HG03432 (cell line): Measurements from ENCODE around the gene MAPT.

Source experiments
- ATAC-seq: cut with Tn5 transposase; IDR thresholded peaks from one replicate; pipeline ENCODE4 v1.9.1; 2021; ENCODE audit warnings: mild to moderate bottlenecking, moderate library complexity; ENCODE audit not compliant: unreplicated experiment

The MAPT gene

DNA sequence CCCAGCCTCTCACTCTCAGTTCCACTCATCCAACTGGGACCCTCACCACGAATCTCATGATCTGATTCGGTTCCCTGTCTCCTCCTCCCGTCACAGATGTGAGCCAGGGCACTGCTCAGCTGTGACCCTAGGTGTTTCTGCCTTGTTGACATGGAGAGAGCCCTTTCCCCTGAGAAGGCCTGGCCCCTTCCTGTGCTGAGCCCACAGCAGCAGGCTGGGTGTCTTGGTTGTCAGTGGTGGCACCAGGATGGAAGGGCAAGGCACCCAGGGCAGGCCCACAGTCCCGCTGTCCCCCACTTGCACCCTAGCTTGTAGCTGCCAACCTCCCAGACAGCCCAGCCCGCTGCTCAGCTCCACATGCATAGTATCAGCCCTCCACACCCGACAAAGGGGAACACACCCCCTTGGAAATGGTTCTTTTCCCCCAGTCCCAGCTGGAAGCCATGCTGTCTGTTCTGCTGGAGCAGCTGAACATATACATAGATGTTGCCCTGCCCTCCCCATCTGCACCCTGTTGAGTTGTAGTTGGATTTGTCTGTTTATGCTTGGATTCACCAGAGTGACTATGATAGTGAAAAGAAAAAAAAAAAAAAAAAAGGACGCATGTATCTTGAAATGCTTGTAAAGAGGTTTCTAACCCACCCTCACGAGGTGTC, 131.3 kb downstream of the MAPT start:
- ATAC-seq = no peak

DNA sequence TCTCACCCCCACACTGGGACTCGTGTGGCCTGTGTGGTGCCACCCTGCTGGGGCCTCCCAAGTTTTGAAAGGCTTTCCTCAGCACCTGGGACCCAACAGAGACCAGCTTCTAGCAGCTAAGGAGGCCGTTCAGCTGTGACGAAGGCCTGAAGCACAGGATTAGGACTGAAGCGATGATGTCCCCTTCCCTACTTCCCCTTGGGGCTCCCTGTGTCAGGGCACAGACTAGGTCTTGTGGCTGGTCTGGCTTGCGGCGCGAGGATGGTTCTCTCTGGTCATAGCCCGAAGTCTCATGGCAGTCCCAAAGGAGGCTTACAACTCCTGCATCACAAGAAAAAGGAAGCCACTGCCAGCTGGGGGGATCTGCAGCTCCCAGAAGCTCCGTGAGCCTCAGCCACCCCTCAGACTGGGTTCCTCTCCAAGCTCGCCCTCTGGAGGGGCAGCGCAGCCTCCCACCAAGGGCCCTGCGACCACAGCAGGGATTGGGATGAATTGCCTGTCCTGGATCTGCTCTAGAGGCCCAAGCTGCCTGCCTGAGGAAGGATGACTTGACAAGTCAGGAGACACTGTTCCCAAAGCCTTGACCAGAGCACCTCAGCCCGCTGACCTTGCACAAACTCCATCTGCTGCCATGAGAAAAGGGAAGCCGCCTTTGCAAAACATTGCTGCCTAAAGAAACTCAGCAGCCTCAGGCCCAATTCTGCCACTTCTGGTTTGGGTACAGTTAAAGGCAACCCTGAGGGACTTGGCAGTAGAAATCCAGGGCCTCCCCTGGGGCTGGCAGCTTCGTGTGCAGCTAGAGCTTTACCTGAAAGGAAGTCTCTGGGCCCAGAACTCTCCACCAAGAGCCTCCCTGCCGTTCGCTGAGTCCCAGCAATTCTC, 132.1 kb downstream of the MAPT start:
- ATAC-seq = no peak

DNA sequence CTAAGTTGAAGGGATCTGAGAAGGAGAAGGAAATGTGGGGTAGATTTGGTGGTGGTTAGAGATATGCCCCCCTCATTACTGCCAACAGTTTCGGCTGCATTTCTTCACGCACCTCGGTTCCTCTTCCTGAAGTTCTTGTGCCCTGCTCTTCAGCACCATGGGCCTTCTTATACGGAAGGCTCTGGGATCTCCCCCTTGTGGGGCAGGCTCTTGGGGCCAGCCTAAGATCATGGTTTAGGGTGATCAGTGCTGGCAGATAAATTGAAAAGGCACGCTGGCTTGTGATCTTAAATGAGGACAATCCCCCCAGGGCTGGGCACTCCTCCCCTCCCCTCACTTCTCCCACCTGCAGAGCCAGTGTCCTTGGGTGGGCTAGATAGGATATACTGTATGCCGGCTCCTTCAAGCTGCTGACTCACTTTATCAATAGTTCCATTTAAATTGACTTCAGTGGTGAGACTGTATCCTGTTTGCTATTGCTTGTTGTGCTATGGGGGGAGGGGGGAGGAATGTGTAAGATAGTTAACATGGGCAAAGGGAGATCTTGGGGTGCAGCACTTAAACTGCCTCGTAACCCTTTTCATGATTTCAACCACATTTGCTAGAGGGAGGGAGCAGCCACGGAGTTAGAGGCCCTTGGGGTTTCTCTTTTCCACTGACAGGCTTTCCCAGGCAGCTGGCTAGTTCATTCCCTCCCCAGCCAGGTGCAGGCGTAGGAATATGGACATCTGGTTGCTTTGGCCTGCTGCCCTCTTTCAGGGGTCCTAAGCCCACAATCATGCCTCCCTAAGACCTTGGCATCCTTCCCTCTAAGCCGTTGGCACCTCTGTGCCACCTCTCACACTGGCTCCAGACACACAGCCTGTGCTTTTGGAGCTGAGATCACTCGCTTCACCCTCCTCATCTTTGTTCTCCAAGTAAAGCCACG, 133.0 kb downstream of the MAPT start:
- ATAC-seq = no peak

DNA sequence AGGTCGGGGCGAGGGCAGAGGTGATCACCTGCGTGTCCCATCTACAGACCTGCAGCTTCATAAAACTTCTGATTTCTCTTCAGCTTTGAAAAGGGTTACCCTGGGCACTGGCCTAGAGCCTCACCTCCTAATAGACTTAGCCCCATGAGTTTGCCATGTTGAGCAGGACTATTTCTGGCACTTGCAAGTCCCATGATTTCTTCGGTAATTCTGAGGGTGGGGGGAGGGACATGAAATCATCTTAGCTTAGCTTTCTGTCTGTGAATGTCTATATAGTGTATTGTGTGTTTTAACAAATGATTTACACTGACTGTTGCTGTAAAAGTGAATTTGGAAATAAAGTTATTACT, 133.6 kb downstream of the MAPT start:
- ATAC-seq = no peak

DNA sequence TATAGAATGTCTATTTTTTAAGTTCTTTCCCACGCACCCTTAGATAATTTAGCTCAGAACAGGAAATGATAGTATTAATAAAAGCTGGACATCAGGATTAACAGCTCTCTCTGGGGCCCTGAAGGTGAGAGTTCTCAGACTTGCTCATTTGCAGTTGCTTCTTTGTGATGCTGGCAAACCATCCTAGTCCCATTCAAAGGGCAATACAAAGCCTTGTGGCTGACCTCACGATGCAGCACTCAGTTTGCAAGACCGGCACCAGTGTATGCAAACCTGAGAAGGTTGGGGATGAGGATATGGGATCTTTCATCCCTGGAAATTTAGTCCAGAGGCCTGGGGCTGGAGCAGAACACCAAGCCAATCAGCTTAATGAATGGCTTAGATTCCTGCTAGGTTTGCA, 134.0 kb downstream of the MAPT start:
- no peak for ATAC-seq

DNA sequence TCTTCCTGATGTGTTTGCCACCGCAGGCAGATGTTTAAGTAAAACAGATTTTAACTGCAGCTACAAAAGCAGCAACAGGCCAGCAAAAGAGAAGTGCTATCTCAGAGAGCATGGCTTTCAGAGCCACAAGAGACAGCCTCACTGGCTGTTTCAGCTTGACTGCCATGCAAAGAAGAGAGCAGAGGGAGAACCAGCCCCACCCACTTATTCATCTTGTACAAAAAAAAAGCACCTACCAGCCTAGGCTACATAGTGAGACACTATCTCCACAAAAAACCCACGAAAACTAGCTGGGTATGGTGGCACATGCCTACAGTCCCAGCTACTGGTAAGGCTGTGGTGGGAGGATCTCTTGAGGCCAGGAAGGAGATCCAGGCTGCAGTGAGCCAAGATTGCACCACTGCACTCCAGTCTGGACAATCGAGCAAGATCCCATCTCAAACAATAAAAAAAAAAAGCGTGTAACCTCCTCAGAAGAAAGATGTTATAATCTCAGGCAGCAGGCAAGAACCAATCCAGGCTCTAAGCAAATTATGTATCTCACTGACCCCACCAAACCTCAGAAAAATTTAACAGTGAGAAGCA, 134.7 kb downstream of the MAPT start:
- ATAC-seq = no peak

DNA sequence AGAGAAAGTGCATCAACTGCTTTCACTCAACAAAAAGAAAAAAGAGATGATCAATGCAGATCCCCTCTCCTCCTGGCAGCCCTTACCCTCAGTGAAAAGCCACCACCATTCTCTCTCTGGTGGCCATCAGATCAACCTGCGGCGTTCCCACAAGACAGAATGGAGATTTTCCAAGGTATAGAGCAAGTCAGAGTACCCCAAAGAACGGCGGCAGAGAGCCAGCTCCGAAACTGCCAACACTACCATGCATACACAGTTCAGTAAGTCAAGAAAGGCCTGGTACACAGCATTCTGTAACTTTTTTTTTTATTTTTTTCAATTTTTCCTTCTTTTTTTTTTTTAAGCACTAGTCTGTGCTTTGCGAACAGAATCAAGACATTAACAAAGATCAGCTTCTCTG, 135.3 kb downstream of the MAPT start:
- ATAC-seq = no peak

DNA sequence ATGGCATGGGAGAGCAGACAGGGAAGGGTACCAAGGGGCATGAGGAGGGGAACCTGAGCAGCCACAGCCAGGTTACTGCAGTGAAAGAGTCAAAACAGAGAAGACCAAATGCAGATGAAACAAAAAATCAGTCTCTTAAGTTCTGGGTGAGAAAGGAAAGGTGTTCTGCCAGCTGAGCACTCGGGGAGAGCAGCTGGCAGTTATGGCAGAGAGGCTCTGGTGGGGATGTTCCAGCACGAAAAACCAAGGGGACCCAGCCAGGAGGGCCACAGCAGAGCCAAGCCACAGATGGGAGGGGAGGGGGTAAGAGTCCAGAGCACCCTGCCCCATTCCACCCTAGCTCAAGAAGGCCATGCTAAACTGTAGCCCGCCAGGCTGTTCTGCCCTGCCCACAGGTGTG, 136.4 kb downstream of the MAPT start:
- no peak for ATAC-seq

DNA sequence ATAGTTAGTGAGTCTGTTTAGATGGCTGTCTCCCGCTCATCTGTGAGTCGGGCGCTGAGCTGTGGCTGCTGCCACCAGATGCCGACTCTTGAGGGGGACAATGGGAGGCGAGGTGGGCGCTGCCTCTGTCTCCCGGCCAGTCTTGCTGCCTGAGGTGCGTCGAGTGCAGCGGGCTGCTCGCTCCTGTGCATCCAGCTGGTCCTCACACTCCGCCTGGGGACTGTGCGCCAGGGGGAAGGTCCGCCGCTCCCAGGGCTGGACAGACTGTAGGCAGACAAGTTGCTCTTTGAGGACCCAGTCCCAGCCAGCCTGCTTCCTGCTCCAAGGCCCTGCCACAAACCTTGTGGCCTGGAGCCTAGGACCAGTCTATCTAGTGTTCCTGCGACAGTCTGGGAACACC, 137.1 kb downstream of the MAPT start:
- no peak for ATAC-seq

DNA sequence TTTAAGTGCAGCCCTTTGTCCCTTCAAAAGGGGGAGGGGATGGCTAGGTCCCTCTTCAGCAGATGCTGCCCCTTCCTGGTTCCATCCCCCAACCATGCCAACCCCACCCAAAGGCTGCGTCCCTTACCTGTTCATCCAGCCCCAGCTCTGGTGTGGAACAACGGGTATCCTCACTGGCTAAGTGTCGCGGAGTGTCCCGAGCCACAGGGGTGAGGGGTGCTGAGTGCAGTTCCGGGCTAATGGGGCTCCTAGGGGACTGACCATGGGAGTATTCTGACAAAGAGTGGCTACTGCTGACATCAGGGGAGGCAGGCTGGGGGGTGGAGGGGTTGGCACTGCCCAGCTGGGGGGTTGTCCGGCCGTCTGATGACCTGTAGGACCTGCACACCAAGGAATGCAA, 137.6 kb downstream of the MAPT start:
- no peak for ATAC-seq

DNA sequence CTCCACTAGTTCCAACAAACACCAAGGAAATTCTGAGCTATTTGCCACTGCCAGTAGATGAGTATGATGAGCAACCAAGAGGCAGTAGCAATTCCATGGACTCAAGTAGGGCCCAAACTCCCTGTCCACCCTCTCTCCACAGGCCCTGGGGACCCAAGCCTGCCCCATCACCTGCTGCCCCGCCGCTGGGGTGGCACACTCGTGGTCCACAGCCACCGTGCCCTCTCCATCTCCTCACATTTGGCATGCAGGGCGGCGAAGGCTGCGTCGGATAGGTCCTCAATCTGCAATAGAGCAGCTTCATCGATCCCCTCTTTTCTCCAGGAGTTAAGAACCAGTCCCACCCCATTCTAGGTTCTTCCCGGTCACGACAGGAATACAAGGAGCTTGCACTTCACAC, 138.6 kb downstream of the MAPT start:
- no peak for ATAC-seq

DNA sequence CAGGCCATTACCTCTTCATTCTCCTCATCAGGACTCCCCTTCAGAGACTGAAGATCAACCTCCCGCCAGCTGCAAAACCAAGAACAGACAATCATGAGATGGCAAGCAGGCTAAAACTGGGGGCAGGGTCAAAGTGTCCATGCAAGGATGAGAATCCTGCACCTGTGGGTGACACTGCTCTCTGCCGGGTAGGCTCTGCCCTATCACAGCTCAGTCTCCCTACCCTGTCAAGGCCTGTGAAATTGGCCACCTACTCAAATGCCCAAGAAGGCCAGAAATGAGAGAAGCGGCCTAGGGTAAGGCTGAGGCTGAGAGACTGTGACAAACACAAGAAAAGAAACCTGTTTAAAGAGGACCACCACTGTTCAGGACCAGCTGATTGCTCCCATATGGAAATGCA, 139.0 kb downstream of the MAPT start:
- no peak for ATAC-seq

DNA sequence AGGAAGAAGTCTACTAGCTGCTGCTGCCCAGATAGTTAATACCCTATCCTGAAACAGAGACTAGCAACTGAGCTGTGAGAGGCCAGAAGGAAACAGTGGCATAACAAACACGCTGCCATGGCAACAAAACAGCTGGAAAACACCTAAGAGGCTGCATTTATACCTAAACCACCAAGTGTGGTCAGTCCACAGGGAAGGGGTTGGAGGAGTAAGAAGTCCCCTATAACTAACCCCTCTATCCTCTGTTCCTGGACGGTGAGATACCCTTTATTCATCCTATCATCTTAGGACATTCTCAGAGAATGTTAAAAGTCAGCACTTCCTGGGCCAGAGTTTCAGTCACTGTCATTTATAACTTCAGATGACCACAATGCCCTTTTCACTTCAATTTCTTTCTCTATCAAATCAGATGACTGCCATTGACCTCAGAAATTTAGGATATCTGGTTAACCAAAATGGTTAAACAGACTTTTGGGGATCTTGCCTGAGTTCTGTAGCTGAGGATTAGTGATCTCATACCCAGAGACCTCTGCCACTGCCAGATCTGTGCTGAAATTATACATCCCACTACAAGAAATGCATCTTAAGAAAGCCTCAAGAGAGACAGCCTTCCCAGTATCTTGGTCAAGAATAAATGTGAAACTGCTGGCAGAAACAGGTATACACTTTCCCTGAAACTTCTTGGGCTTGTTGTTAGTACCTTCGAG, 140.9 kb downstream of the MAPT start:
- no peak for ATAC-seq

DNA sequence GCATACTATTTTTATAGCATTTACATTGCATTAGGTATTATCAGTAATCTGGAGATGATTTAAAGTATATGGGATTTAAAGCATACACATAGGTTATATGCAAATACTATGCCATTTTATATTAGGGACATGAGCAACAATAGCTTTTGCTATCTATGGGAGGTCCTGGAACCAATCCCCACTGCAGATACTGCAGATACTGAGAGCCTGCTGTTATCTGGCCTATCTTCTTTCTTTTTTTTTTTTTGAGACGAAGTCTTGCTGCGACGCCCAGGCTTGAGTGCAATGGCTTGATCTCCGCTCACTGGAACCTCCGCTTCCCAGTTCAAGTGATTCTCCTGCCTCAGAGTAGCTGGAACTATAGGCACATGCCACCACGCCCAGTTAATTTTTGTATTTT, 142.1 kb downstream of the MAPT start:
- no peak for ATAC-seq

DNA sequence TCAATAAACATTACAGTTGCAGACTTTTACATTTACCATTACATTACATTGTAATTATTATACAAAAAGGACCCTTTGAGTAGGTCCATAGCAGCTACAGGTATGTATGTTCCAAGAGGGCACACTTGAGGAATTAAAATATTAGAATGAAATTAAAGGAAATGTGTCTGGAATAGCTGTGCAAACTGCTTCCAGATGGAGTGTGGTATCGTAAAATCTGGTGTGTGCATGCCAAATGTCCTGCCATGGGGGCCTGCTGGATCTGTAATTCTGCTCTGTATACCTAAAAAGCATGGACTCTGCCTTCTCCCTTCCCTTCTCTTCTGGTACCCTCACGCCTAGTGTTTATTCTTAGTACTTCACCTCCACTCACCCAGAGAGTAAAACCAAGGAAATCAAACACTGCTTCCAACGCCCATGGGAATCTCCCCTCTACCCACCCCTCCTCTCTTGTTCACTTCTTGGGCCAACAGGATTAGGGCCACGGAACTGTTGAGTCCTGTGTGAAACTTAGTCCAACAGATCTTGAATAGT, 143.4 kb downstream of the MAPT start:
- ATAC-seq = no peak

DNA sequence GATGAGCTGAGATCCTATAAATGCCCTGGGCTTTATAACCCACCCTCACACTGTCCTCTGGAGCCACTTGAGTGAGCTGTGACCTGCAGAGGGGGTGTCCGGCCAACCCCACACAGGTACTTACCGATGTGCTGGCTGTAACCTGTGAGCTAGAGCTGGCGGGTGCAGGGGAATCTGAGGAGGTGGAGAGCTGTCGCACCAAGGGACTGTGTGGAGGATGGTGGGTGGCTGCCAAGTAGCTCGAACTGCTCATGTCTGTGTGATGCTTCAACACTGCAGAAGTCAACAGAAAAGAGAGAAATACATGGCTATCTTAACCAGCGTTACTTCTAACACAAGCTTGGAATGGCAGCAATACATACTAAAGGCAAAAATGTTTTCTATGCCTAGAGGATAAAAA, 144.1 kb downstream of the MAPT start:
- no peak for ATAC-seq

DNA sequence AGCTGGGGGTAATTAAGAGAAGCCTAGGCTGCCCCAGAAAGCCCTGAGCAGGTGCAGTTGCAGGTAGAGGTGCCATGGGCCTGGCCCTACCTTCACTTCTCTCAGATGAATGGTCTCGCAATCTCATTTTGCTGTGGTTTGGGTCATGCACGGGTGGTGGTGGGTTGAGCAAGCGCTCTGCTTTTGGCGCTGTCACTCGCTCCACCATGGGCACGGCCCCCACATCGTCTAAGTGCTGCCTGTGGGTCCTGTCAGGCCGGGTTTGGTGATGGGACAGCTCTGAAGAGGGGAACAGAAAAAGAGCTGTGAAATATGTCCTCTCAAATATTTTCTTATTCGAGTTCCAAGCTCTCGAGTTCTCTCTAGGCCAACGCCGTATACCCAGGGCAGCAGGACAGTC, 144.6 kb downstream of the MAPT start:
- no peak for ATAC-seq

DNA sequence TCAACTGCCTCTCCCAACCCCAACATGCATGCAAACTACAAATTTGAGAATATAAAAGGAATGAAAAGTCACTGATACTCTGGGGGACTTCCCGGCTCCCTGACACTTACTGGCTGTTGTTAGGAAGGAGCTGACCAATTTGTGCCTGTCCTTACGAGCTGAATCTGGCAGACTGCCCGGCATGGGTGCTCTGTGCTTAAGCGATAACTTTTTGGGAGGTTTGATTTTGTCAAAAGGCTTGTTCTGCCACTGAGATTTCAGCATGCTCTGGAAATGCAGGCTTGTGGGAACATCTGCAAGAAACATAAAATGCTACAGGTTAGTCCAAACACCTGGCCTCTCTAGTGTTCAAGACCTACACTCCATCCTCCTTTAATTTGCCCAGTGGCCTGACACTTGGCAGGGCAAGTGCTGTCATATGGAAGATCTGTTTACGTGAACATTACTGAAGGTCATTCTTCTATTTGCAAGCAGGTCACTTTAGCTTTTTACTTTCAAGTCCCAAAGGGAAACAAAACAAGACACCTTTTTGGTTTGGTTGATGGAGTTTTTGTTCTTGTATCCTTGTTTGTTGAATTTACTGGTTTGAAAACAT, 145.3 kb downstream of the MAPT start:
- ATAC-seq = no peak

DNA sequence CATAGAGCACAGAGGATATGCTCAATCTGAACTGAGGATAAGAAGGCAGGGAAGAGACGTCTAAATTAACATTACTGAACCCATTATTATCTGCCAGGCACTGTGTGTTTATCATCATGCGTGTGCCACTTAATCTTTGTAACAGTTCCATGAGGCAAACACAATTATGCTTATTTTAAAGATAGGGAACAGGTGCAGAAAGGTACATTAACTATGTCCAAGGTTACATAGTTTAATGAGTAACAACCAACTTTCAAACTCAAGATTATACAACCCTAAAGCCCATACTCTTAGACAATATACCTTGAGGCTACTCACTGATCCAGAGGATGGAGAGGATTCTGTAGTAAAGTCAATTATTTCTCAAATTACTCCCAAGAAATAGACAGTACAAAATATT, 147.9 kb downstream of the MAPT start:
- ATAC-seq = no peak

DNA sequence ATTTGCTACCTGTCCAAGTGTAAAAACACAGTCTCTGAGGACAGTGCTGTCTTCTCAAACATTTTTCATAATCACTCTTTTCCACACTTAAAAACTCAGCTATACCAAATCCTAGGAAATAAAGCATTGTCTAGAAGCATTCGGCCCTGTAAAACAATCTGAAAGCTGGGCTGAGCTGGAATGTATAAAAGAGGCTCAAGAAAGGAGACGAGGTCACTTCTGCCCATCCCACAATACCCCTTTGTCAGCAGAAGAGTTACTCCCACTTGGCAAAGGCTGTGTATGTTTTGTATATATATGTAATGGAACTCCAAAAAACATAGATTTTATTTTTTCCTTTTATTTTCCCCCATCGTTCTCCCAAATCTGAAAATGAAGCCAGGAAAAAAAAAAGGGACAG, 148.6 kb downstream of the MAPT start:
- no peak for ATAC-seq
